ENCODE results near the gene PRDX1.
"Not testable (repeated sequence)": the region's sequence is repeated elsewhere in the genome, so short reads cannot be mapped to it uniquely, and the experiment has no call there.

The PRDX1 gene

DNA sequence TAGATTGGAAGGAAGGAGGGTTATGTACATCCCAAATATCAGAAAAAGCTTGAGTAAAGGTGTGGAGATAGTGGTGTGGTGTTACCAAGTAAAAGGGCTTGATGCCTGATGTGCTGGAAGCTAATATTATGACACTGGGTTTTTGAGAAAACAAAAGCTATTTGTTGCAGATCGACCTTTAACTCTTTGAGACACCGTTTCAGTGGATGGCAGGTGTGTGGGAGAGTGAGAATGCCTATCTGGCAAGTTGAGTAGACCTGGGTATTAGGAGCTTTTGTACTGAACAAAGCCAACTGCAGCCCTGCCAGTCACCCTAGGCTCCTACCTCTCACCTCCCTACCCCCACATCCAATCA, 20.2 kb downstream of the PRDX1 start:
- DNase-seq: no peak

DNA sequence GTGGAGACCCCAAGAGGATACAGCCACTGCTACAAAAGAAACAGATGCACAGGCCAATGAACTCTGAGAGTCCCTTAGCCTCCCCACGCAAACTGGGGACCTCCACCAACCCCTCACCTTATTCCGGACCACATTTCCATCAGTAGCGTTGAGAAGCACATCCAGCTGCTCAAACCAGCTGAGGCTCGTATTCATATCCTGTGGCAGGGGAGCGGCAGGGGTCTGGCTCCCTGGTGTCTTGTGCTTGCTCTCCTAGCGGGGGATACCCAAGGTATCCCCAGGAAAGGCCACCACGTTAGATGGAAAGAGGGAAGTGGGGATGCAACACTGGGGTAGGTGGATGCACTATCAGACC, 22.3 kb downstream of the PRDX1 start:
- no peak for DNase-seq

- DNase-seq: no peak
These were observed 23.4 kb downstream of the PRDX1 start for GRCh38 chr1:45498279-45498678.

GRCh38 chr1:45493116-45493697, 28.5 kb downstream of the PRDX1 start:
- peak; percentile 48 for DNase-seq

GRCh38 chr1:45492691-45493090, 29.0 kb downstream of the PRDX1 start:
- DNase-seq: no peak

DNA sequence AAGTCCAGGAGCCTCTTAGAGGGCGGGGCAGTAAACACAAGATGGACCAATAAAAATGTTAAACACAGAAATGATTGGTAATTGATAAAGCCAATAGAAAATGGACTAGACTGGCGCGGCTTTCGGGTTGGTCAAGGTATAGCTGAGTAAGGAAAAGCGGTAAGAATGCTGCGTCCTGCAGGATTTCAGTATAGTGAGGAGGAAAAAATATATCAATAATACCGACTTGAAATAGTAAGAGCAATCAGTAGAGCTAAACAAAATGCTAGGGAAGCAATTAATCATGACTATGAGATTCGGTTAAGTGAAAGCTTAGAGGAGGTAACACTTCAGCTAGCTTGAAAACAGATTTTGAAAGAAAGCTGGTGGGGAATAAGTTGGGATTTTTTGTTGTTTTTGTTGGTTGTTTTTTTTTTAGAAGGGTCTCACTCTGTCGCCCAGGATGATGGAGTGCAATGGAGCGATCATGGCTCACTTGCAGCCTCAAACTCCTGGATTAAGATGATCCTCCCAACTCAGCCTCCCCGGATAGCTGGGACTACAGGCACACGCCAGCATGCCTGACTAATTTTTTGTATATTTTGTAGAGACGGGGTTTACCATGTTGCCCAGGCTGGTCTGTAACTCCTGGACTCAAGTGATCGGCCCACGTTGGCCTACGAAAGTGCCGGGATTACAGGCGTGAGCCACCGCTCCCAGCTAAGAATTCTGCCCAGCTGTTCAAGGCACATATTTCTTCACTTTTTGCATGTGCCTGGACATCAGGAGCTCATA, 30.0 kb downstream of the PRDX1 start:
- DNase-seq: no peak

DNA sequence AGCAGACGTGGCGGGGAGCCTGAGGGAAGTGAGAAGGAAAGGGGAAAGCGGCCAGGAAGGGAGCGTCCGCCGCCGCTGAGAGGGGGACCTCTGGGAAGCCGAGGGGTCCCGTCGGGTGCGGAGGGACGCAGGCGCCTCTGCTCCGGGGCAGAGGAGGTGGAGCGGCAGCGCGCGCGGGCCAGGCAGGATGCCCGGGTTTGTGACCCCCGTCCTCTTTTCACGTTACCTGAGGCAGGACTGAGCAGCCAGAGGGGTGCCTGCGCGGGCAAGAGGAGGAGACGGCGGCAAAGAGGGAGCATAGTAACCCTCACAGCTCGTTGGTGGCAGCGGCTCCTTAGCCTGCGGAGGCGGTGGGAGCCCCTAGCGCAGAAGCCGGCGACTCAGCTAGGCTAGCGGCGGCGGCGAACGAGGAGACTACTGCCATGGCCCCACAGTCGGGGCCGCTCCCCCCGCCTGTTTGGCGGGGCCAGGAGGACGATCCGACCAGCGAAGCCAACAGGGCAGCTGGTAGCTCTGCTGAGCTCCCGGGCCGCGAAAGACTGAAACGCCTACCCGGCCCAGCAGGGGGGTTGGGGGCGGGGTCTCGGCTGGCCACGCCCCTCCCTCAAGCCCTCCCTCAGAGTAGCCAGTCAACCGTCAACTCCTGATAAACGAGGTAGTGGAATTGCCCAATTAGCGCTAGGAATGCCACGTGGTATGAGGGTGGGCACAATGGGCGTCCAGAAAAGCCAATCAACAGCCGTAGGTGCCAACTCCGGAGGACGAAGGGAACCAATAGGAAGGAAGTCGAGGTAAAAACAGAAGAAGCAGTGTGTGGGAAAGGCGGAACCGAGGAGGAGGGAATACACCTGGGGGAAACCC, 30.8 kb downstream of the PRDX1 start, which contains the start of gene TESK2:
TSS of gene TESK2 (minus strand) at position 538 of the 861 bp plus-strand sequence. CDS start 33,378 bp downstream, outside the sequence.
- DNase-seq: peak; percentile 99

GRCh38 chr1:45490121-45490625, 31.5 kb downstream of the PRDX1 start:
- no peak for DNase-seq

GRCh38 chr1:45489379-45489778, 32.3 kb downstream of the PRDX1 start:
- DNase-seq: not testable (repeated sequence)

DNA sequence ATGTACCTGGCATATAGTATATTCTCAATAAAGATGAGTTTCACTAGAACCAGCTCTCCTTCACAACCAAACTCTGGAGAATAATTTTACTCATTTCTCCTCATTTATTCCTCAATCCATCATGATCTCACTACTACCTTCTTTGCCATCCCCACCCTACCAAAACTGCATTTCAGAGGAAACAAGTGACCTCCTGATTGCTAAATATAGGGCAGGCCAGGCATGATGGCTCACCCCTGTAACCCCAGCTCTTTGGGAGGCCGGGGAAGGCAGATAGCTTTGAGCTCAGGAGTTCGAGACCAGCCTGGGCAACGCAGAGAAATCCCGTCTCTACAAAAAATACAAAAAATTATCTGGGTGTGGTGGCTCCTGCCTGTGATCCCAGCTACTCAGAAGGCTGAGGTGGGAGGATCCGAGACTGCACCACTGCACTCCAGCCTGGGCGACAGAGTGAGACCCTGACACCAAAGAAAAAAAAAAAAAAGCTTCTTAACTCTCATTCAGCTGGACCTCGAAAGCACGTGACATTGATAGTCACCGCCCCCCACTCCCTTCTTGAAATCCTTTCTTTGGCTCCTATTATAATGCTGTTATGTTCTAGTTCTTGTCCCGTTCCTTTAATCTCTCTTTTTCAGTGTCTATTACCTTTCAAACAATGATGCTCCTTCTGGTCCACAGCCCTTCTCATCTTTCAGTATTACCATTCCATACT, 32.9 kb downstream of the PRDX1 start:
- DNase-seq: no peak

- DNase-seq: no peak
These were observed 35.7 kb downstream of the PRDX1 start for GRCh38 chr1:45485949-45486348.

DNA sequence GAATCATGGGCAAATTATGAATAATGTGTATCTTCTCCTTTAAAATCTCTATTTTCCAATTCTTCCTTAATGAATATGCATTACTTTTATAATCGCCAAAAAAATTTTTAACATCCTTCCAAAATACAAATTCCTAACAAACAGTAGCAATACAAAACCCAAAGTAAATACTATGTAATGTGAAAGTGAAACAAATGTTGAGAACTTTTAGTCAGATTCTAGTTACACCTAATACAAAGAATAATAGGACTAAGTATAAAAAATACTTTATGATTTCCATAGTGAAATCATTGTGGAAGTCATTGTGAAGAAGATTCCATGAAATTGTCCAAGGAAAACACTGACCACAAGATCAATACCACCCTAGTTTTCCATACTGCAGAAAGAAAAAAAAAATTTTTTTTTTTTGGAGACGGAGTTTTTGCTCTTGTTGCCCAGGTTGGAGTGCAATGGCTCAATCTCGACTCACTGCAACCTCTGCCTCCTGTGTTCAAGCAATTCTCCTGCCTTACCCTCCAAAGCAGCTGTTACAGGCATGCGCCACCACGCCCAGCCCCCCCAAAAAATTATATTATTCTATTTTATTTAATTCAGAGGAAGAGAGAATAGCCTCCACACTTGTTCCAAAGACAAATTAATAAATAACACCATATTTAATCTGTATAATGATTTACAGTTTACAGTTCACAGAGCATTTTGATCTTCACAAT, 42.5 kb downstream of the PRDX1 start:
- DNase-seq: no peak

DNA sequence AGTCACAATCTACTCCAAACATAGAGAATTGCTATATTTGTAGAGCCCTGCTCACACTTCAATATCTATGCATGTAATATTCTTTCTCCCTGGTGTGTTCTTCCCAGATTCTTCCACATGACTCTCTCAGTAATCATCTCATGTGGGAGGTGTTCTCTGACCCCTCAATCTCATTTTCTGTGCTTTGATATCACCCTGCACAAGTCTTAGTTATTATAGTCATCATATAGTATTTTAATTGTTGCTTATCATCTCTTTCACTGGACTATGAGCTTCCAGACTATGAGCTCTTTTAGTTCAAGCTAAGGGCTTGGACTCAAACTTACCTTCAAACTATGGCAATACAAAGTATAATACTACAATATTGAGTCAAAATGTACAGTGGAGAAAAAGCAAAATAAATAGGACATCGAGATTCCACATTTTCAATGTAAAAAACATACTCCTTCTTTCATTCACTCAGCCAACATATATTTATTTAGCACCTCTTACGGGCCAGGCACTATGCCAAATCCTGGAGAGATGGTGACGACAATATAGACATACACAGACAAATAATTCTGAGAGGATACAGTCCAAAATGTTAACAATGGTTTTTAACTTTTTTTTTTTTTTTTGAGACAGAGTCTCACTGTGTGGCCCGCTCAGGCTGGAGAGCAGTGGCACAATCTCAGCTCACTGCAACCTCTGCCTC, 43.4 kb downstream of the PRDX1 start:
- no peak for DNase-seq

- DNase-seq: no peak
These were observed 44.0 kb downstream of the PRDX1 start for GRCh38 chr1:45477646-45478045.

DNA sequence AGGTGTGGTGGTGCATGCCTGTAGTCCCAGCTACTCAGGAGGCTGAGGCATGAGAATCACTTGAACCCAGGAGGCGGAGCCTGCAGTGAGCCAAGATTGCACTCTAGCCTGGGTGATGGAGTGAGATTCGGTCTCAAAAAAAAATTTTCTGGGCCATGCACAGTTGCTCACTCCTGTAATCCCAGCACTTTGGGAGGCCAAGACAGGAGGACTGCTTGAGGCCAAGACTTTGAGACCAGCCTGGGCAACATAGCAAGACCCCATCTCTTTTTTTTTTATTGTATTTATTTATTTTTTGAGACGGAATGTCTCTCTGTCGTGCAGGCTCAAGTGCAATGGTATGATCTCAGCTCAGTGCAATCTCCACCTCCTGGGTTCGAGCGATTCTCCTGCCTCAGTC, 47.5 kb downstream of the PRDX1 start:
- DNase-seq: not testable (repeated sequence)

GRCh38 chr1:45473302-45473701, 48.4 kb downstream of the PRDX1 start:
- DNase-seq: no peak

- no peak for DNase-seq
These were observed 51.3 kb downstream of the PRDX1 start for GRCh38 chr1:45470306-45470798.

DNA sequence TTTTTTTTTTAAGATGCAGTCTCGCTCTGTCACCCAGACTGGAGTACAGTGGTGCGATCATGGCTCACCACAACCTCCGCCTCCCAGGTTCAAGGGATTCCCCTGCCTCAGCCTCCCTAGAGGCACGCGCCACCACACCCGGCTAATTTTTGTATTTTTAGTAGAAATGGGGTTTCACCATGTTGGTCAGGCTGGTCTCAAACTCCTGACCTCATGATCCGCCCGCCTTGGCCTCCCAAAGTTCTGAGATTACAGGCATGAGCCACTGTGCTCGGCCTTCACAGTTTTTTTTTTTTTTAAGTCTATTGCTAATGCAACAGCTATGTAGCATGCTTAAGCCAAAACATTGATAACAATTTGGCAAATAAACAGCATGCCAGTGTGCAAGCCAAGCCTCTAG, 54.3 kb downstream of the PRDX1 start:
- DNase-seq: not testable (repeated sequence)

GRCh38 chr1:45465277-45465676, 56.4 kb downstream of the PRDX1 start:
- DNase-seq: no peak
